Measurements from ENCODE around the gene ACAP2.

ACAP2 gene

GRCh38 chr3:195319060-195319459, 123.8 kb downstream of the ACAP2 start:
- Histone ChIP-seq H3K27me3 (ENCODE audit: insufficient read depth, low read depth, severe bottlenecking) (no peaks in the 10 kb centered on the region), H3K4me3 (ENCODE audit: low read depth, low read length) (no peak overlapping the region), H3K36me3 (no peaks in the 10 kb centered on the region), H3K9me3 (ENCODE audit: severe bottlenecking) (no peaks in the 10 kb centered on the region), H3K27ac (no peak overlapping the region)
- TF ChIP-seq, protein P1, sequence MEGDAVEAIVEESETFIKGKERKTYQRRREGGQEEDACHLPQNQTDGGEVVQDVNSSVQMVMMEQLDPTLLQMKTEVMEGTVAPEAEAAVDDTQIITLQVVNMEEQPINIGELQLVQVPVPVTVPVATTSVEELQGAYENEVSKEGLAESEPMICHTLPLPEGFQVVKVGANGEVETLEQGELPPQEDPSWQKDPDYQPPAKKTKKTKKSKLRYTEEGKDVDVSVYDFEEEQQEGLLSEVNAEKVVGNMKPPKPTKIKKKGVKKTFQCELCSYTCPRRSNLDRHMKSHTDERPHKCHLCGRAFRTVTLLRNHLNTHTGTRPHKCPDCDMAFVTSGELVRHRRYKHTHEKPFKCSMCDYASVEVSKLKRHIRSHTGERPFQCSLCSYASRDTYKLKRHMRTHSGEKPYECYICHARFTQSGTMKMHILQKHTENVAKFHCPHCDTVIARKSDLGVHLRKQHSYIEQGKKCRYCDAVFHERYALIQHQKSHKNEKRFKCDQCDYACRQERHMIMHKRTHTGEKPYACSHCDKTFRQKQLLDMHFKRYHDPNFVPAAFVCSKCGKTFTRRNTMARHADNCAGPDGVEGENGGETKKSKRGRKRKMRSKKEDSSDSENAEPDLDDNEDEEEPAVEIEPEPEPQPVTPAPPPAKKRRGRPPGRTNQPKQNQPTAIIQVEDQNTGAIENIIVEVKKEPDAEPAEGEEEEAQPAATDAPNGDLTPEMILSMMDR (IDR thresholded peaks at IDR 0.05; ENCODE audit: low read depth, low read length): no peak
- no peak for DNase-seq

DNA sequence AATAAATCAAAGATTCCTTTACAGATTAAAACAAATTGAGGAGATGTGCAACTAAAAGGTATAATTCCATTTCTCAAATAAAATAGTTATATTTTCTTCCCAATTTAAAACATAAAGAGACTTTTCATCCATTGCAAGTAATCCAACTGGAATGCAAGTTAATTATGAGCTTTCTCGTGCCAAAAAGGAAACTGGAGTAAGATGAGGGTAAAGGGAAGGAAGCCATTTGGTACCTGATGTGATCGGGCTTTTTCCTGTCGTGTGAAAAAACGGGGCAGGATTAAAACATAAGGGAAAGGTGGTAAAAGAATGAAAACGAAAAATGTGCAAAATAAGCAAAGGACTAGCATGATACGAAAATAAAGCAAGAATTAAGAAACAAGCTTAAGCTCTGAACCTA, 130.1 kb downstream of the ACAP2 start:
- Histone ChIP-seq H3K27ac (no peak overlapping the region), H3K9me3 (ENCODE audit: severe bottlenecking) (no peaks in the 10 kb centered on the region), H3K27me3 (ENCODE audit: insufficient read depth, low read depth, severe bottlenecking) (no peaks in the 10 kb centered on the region), H3K36me3 (no peaks in the 10 kb centered on the region), H3K4me3 (ENCODE audit: low read depth, low read length) (no peak overlapping the region)
- no peak for DNase-seq
- TF ChIP-seq, protein P1 (IDR thresholded peaks at IDR 0.05; ENCODE audit: low read depth, low read length): no peak

GRCh38 chr3:195307711-195308110, 135.1 kb downstream of the ACAP2 start:
- no peak overlapping the region for H3K27ac ChIP-seq
- no peaks in the 10 kb centered on the region for H3K36me3 ChIP-seq
- no peak for DNase-seq
- H3K4me3 ChIP-seq (ENCODE audit: low read depth, low read length): no peak overlapping the region
- no peaks in the 10 kb centered on the region for H3K9me3 ChIP-seq (ENCODE audit: severe bottlenecking)
- TF ChIP-seq, protein P1 (IDR thresholded peaks at IDR 0.05; ENCODE audit: low read depth, low read length): no peak
- H3K27me3 ChIP-seq (ENCODE audit: insufficient read depth, low read depth, severe bottlenecking): no peaks in the 10 kb centered on the region

DNA sequence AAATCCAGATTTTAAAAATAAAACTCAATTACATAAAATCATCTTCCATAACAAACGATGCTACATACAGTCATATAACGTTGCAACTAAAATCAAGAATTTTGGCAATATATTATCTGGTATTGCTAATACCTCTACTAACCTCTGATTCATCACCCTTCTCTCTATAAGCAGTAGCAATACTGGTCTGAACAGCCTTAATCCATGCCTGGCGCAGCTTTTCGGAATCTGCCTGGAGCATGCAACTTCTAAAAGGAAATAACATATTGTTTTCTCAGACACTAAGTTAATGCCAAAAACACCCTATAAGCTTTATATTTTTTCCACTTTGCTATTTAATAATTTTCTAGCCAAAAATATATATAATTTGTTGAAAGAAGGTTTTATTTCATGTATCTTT, 136.5 kb downstream of the ACAP2 start:
- Histone ChIP-seq H3K9me3 (ENCODE audit: severe bottlenecking) (no peaks in the 10 kb centered on the region), H3K36me3 (no peaks in the 10 kb centered on the region), H3K4me3 (ENCODE audit: low read depth, low read length) (no peak overlapping the region), H3K27me3 (ENCODE audit: insufficient read depth, low read depth, severe bottlenecking) (no peaks in the 10 kb centered on the region), H3K27ac (no peak overlapping the region)
- no peak for DNase-seq
- TF ChIP-seq, protein P1 (IDR thresholded peaks at IDR 0.05; ENCODE audit: low read depth, low read length): no peak

- H3K36me3 ChIP-seq: no peaks in the 10 kb centered on the region
- no peak for DNase-seq
- no peaks in the 10 kb centered on the region for H3K27me3 ChIP-seq (ENCODE audit: insufficient read depth, low read depth, severe bottlenecking)
- H3K4me3 ChIP-seq (ENCODE audit: low read depth, low read length): no peak overlapping the region
- no peaks in the 10 kb centered on the region for H3K9me3 ChIP-seq (ENCODE audit: severe bottlenecking)
- H3K27ac ChIP-seq: no peak overlapping the region
- TF ChIP-seq, protein P1 (IDR thresholded peaks at IDR 0.05; ENCODE audit: low read depth, low read length): no peak
Measured at GRCh38 chr3:195302431-195302830, 140.4 kb downstream of the ACAP2 start.

DNA sequence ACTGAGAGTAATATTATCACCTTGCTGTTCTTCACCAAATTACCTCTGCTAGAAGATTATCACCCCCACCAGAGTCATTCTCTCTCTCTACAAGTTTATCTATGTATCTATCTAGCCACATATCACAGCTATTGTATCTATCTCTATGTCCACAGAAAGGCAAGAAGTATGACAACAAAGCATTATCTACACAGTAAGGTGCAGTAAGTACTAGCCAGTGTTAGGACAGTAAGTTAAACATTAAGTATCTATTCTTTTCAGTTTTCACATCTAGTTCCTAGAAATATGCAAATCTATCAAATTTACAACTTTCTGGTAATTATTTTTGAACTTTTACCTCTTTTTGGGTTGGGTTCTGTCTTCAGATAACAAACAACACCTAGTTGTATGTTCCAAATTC, 145.4 kb downstream of the ACAP2 start:
- TF ChIP-seq, protein P1 (IDR thresholded peaks at IDR 0.05; ENCODE audit: low read depth, low read length): no peak
- H3K27me3 ChIP-seq (ENCODE audit: insufficient read depth, low read depth, severe bottlenecking): no peaks in the 10 kb centered on the region
- DNase-seq: no peak
- H3K9me3 ChIP-seq (ENCODE audit: severe bottlenecking): no peaks in the 10 kb centered on the region
- H3K4me3 ChIP-seq (ENCODE audit: low read depth, low read length): no peak overlapping the region
- no peak overlapping the region for H3K27ac ChIP-seq
- H3K36me3 ChIP-seq: no peaks in the 10 kb centered on the region
